Epithelial cell of proximal tubule (primary cell): Measurements from ENCODE around the gene MRPL28. TPM values are rescaled to one million over a fixed set of nuclear protein-coding genes. Genes with fewer than 3 reads are reported as not detected.

Experiments
- DNase-seq: peaks from one replicate; pipeline ENCODE4 v3.0.0-alpha.2; 2011; ENCODE audit warnings: low read depth
- H3K4me3 ChIP-seq: 2 replicates; pipeline ENCODE4 v1.5.1; 2011; ENCODE audit warnings: low read depth, mild to moderate bottlenecking, low read length
- total RNA-seq: library from RNA; depleted of rRNA; stranded (reverse); fragments of >200 nt; gene quantifications from 2 replicates; pipeline ENCODE4 v1.2.3, GENCODE V29; 2015
- TF ChIP-seq, protein P1 (sequence below): conservative IDR thresholded peaks from 2 replicates; pipeline ENCODE4 v1.5.1; 2012; ENCODE audit warnings: low read depth, mild to moderate bottlenecking, low read length

The MRPL28 gene
- total RNA-seq, 1 donor from 2014 or later = 188 TPM

DNA sequence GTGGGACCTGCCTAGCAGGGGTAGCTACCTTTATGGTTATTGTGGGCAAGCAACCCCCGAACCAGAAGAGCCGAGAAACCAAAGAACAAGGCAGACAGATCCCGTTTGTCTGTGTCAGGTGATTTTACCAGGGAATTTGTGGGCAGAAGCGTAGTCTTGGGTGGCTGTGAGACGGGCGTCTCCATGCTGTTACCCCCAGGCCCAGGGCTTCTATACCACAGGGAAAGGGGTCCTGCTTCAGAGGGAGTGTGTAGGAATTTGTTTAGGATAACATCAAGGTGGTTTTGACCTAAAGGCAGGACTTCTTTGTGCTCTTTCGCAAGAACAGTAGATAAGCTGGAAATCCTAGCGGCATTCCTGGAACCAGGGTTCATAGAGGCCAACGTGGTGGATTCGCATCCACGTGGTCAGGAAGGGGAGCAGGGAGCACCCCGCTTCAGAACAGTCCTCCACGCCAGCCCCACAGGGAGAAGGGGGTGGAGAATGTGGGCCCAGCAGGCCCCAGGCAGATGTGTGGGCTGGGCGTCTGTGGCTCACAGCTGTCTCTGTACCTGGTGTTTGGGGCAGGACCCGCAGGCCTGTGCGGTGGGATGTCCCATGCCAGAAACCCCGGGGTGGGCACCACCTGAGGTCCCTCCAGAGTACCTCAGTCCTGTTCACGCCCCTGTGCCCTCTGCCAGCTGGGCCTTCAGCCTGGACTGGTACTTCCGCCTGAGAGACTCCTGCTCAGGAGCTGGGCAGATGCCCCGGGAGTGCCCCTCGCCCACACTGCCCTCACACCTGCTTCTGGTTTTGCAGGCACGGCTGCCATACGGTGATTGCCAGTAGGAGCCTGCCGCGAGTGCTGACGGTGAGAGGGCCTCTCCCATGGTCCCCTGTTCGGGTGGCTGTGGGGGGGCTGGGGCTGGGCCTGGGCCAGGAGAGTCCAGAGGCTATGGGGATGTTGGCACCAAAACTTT lies 35.5 kb upstream of the MRPL28 start:
- no peak for DNase-seq
- TF ChIP-seq, protein P1, sequence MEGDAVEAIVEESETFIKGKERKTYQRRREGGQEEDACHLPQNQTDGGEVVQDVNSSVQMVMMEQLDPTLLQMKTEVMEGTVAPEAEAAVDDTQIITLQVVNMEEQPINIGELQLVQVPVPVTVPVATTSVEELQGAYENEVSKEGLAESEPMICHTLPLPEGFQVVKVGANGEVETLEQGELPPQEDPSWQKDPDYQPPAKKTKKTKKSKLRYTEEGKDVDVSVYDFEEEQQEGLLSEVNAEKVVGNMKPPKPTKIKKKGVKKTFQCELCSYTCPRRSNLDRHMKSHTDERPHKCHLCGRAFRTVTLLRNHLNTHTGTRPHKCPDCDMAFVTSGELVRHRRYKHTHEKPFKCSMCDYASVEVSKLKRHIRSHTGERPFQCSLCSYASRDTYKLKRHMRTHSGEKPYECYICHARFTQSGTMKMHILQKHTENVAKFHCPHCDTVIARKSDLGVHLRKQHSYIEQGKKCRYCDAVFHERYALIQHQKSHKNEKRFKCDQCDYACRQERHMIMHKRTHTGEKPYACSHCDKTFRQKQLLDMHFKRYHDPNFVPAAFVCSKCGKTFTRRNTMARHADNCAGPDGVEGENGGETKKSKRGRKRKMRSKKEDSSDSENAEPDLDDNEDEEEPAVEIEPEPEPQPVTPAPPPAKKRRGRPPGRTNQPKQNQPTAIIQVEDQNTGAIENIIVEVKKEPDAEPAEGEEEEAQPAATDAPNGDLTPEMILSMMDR = no peak
- H3K4me3 ChIP-seq = no peak overlapping the region

DNA sequence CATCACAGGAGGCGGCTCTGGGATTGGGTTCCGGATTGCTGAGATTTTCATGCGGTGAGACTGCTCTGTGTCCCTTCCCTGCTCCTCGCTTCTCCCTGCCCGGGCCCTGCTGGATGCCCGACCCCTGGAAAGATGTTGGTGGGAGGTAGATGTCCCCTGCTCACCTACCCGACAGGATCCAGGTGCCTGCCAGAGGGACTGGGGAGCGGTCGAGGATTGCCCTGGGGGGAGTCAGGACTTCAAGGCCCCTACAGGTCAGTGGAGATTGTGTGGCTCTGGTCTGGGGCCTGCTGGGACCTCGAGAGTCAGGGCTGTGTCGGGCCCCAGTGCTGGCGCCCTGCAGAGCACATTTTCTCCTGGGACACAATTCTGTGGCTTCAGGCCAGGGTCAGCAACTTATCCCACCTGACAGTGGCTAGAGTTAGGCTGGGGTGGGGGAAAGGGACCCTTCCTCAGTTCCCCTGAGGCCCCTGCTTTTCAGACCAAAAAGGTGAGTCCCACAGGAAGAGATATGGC lies 34.7 kb upstream of the MRPL28 start:
- TF ChIP-seq, protein P1 = no peak
- no peak overlapping the region for H3K4me3 ChIP-seq
- no peak for DNase-seq

GRCh38 chr16:401468-402348 lies 31.4 kb upstream of the MRPL28 start, which contains the start of gene DECR2:
Gene DECR2, plus strand, starts transcription at chr16:401885. Its CDS starts 79 bp downstream, at chr16:401964.
- peak within 1 kb of the TSS; percentile 94 for H3K4me3 ChIP-seq
- no peak for DNase-seq
- TF ChIP-seq, protein P1 = peak; percentile 42

GRCh38 chr16:400061-400591 lies 29.8 kb upstream of the MRPL28 start:
- peak overlapping the region; percentile 94 for H3K4me3 ChIP-seq
- DNase-seq = no peak
- TF ChIP-seq, protein P1 = no peak

DNA sequence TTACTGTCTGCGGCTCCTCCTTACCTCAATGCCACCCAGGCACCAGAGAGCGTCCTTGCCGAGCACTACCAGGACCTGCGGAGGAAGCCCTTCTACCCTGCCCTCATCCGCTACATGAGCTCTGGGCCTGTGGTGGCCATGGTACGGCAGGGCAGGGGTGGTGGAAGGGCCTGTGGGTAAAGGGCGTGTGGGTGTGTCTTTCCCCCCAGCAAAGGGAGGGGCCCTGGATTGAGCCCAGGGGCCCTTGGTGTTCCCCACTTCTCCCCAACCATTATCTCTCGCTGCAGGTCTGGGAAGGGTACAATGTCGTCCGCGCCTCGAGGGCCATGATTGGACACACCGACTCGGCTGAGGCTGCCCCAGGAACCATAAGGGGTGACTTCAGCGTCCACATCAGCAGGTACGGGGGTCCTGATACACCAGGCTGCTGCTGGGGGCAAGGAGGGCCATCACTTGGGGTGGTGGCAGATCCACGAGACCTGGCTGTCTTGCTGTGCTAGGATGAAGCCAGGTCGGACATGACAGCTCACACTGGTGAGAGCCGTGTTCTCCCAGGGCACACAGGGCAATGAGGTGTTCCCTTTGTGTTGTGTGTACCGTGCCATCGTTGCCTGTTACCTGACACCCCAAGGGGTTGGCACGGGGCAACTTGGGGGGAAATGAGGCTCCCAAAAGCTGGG lies 29.1 kb upstream of the MRPL28 start:
- no peak overlapping the region for H3K4me3 ChIP-seq
- TF ChIP-seq, protein P1 = no peak
- DNase-seq = no peak

DNA sequence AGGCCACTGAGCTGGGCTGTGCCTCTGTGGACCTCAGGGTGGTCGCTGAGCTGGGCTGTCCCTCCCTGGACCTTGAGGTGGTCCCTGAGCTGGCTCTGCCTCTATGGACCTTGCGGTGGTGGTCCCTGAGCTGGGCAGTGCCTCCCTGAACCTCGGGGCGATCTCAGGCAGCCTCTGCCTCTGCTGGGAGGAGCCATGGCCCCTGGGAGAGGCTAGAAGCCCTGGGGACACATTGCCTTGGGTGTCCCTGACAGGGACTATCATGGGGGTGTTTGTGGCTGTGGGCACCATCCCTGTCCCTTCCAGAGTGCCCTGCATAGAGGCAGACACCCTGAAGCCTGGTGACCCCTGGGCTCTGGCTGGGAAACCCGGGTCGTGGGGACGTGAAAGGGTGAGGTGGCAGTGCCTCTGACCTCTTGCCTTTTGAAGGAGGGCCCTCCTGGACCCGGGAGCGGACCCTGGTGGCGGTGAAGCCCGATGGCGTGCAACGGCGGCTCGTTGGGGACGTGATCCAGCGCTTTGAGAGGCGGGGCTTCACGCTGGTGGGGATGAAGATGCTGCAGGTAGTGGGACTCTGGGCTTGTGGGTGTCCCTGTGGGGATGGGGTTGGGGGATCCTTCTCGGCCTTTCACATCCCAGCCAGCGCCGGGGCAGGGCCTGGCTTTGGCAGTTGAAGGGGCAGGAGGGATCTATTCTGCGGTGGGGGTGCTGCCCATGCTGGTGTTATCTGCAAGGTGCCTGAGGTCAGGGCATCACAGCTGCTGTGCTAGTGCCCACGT lies 28.4 kb upstream of the MRPL28 start:
- no peak for DNase-seq
- H3K4me3 ChIP-seq = no peak overlapping the region
- TF ChIP-seq, protein P1 = no peak
